GM19035 (cell line): Measurements from ENCODE around the gene ATRX.
"Not testable (repeated sequence)": the region's sequence is repeated elsewhere in the genome, so short reads cannot be mapped to it uniquely, and the experiment has no call there.

Source experiments
- ATAC-seq: cut with Tn5 transposase; IDR thresholded peaks from one replicate; pipeline ENCODE4 v1.9.1; 2021; ENCODE audit not compliant: unreplicated experiment

ATRX gene

GRCh38 chrX:77622233-77622632 is 163.8 kb downstream of the ATRX start:
- ATAC-seq: no peak

GRCh38 chrX:77621453-77621852 is 164.6 kb downstream of the ATRX start:
- ATAC-seq: not testable (repeated sequence)

- ATAC-seq: no peak
Observed at GRCh38 chrX:77617206-77617605, 168.8 kb downstream of the ATRX start.

GRCh38 chrX:77603635-77604336 is 182.2 kb downstream of the ATRX start:
- no peak for ATAC-seq

- no peak for ATAC-seq
Observed at GRCh38 chrX:77597511-77597910, 188.5 kb downstream of the ATRX start.

GRCh38 chrX:77597090-77597489 is 188.9 kb downstream of the ATRX start:
- no peak for ATAC-seq

- no peak for ATAC-seq
Observed at GRCh38 chrX:77595848-77596247, 190.2 kb downstream of the ATRX start.

GRCh38 chrX:77572322-77572721 is 213.7 kb downstream of the ATRX start:
- no peak for ATAC-seq

GRCh38 chrX:77565278-77565677 is 220.7 kb downstream of the ATRX start:
- no peak for ATAC-seq

- no peak for ATAC-seq
Observed at GRCh38 chrX:77564823-77565222, 221.2 kb downstream of the ATRX start.

- ATAC-seq: no peak
Observed at GRCh38 chrX:77561372-77561771, 224.6 kb downstream of the ATRX start.

- no peak for ATAC-seq
Observed at GRCh38 chrX:77556276-77556675, 229.7 kb downstream of the ATRX start.

- ATAC-seq: no peak
Observed at GRCh38 chrX:77548751-77549150, 237.3 kb downstream of the ATRX start.

- not testable (repeated sequence) for ATAC-seq
Observed at GRCh38 chrX:77539778-77540177, 246.2 kb downstream of the ATRX start.

- not testable (repeated sequence) for ATAC-seq
Observed at GRCh38 chrX:77531261-77531660, 254.8 kb downstream of the ATRX start.

- ATAC-seq: no peak
Observed at GRCh38 chrX:77528034-77528433, 258.0 kb downstream of the ATRX start.

- ATAC-seq: no peak
Observed at GRCh38 chrX:77527233-77528001, 258.6 kb downstream of the ATRX start.

- ATAC-seq: no peak
Observed at GRCh38 chrX:77519765-77520164, 266.3 kb downstream of the ATRX start.

- ATAC-seq: no peak
Observed at GRCh38 chrX:77514177-77514576, 271.8 kb downstream of the ATRX start.

GRCh38 chrX:77510007-77510406 is 276.0 kb downstream of the ATRX start:
- ATAC-seq: no peak

GRCh38 chrX:77505227-77505626 is 280.8 kb downstream of the ATRX start:
- ATAC-seq: no peak

GRCh38 chrX:77502951-77503525 is 283.0 kb downstream of the ATRX start:
- ATAC-seq: no peak
